Mesodermal cell (in vitro differentiated cells): ENCODE measurements around the gene ITPR1.
A peak's percentile ranks its signal among the peaks of the same experiment; 100 is the strongest.

ENCODE experiments used
- H3K27ac ChIP-seq: 2 replicates; pipeline ENCODE4 v1.7.0; 2013; ENCODE audit warnings: mild to moderate bottlenecking, low read depth, low read length, moderate library complexity; ENCODE audit not compliant: severe bottlenecking
- H3K36me3 ChIP-seq: 2 replicates; pipeline ENCODE4 v1.7.1; 2013; ENCODE audit warnings: mild to moderate bottlenecking, low read length, moderate library complexity; ENCODE audit not compliant: control insufficient read depth, insufficient read depth
- H3K4me1 ChIP-seq: one replicate; pipeline ENCODE4 v1.7.1; 2013; ENCODE audit warnings: mild to moderate bottlenecking, low read length; ENCODE audit not compliant: insufficient read depth, control insufficient read depth, poor library complexity, severe bottlenecking
- H3K4me3 ChIP-seq: 2 replicates; pipeline ENCODE4 v1.7.0; 2013; ENCODE audit warnings: low read length, control low read depth, mild to moderate bottlenecking; ENCODE audit not compliant: insufficient read depth, poor library complexity, severe bottlenecking; ENCODE audit errors: extremely low read depth
- H3K9me3 ChIP-seq: 2 replicates; pipeline ENCODE4 v1.7.1; 2013; ENCODE audit warnings: mild to moderate bottlenecking, low read length, moderate library complexity; ENCODE audit not compliant: control insufficient read depth
- WGBS, 2 experiments: methylation state at CpG; one replicate each; pipeline ENCODE4 v1.1.5; 2013; ENCODE audit warnings: missing lambda C conversion rate in 2 of 2; ENCODE audit not compliant: insufficient coverage in 2 of 2; 5-methylcytosine and 5-hydroxymethylcytosine counted together

Gene ITPR1

GRCh38 chr3:4709341-4709740 lies 216.2 kb downstream of the ITPR1 start:
- H3K27ac ChIP-seq = no peak overlapping the region
- WGBS, 2 experiments = 50% methylated on average over 1 of the region's 1 CpG
- H3K36me3 ChIP-seq = no peaks in the 10 kb centered on the region
- H3K9me3 ChIP-seq = no peaks in the 10 kb centered on the region
- H3K4me1 ChIP-seq = no peaks in the 10 kb centered on the region
- no peak overlapping the region for H3K4me3 ChIP-seq

GRCh38 chr3:4710191-4710590 lies 217.0 kb downstream of the ITPR1 start:
- Histone ChIP-seq H3K4me3 (no peak overlapping the region), H3K36me3 (no peaks in the 10 kb centered on the region), H3K27ac (no peak overlapping the region), H3K9me3 (no peaks in the 10 kb centered on the region), H3K4me1 (no peaks in the 10 kb centered on the region)
- WGBS, 2 experiments = 93 to 94% methylated on average over 15 to 16 of the region's 16 CpGs

GRCh38 chr3:4711680-4711992 lies 218.5 kb downstream of the ITPR1 start:
- H3K36me3 ChIP-seq = no peaks in the 10 kb centered on the region
- WGBS, 2 experiments = no CpG with 5 or more reads among the region's 1 CpG
- no peak overlapping the region for H3K4me3 ChIP-seq
- no peaks in the 10 kb centered on the region for H3K4me1 ChIP-seq
- no peaks in the 10 kb centered on the region for H3K9me3 ChIP-seq
- H3K27ac ChIP-seq = no peak overlapping the region

- H3K9me3 ChIP-seq = no peaks in the 10 kb centered on the region
- H3K36me3 ChIP-seq = no peaks in the 10 kb centered on the region
- peaks cover 4% of the 10 kb centered on the region for H3K4me1 ChIP-seq
- H3K4me3 ChIP-seq = no peak overlapping the region
- H3K27ac ChIP-seq = no peak overlapping the region
- WGBS, 2 experiments = 84 to 91% methylated on average over 4 to 5 of the region's 7 CpGs
Measured at GRCh38 chr3:4712109-4712508, 219.0 kb downstream of the ITPR1 start.

- H3K4me3 ChIP-seq = no peak overlapping the region
- H3K9me3 ChIP-seq = no peaks in the 10 kb centered on the region
- WGBS, 2 experiments = 79 to 100% methylated on average over 3 to 7 of the region's 7 CpGs
- H3K4me1 ChIP-seq = peaks cover 11% of the 10 kb centered on the region
- no peak overlapping the region for H3K27ac ChIP-seq
- no peaks in the 10 kb centered on the region for H3K36me3 ChIP-seq
Measured at GRCh38 chr3:4714045-4714444, 220.9 kb downstream of the ITPR1 start.

GRCh38 chr3:4716266-4716665 lies 223.1 kb downstream of the ITPR1 start:
- Histone ChIP-seq H3K4me3 (no peak overlapping the region), H3K9me3 (no peaks in the 10 kb centered on the region), H3K27ac (no peak overlapping the region), H3K36me3 (no peaks in the 10 kb centered on the region), H3K4me1 (peaks cover 23% of the 10 kb centered on the region)
- WGBS, 2 experiments = no CpG with 5 or more reads among the region's 1 CpG

GRCh38 chr3:4716706-4717362 lies 223.7 kb downstream of the ITPR1 start:
- Histone ChIP-seq H3K9me3 (no peaks in the 10 kb centered on the region), H3K27ac (peak overlapping the region; percentile 1), H3K4me3 (no peak overlapping the region), H3K4me1 (peaks cover 29% of the 10 kb centered on the region), H3K36me3 (no peaks in the 10 kb centered on the region)
- WGBS, 2 experiments = 91 to 94% methylated on average over 11 to 12 of the region's 14 CpGs

- WGBS, 2 experiments = 83 to 88% methylated on average over 1 to 2 of the region's 5 CpGs
- no peaks in the 10 kb centered on the region for H3K36me3 ChIP-seq
- H3K27ac ChIP-seq = peak overlapping the region; percentile 1
- peaks cover 29% of the 10 kb centered on the region for H3K4me1 ChIP-seq
- H3K9me3 ChIP-seq = no peaks in the 10 kb centered on the region
- no peak overlapping the region for H3K4me3 ChIP-seq
Measured at GRCh38 chr3:4717363-4717740, 224.2 kb downstream of the ITPR1 start.

- Histone ChIP-seq H3K9me3 (no peaks in the 10 kb centered on the region), H3K36me3 (no peaks in the 10 kb centered on the region), H3K4me3 (no peak overlapping the region), H3K4me1 (peaks cover 32% of the 10 kb centered on the region), H3K27ac (no peak overlapping the region)
- WGBS, 2 experiments = 87 to 89% methylated on average over 1 to 3 of the region's 4 CpGs
Measured at GRCh38 chr3:4718179-4718736, 225.1 kb downstream of the ITPR1 start.

- no peaks in the 10 kb centered on the region for H3K9me3 ChIP-seq
- H3K4me1 ChIP-seq = peaks cover 32% of the 10 kb centered on the region
- H3K4me3 ChIP-seq = no peak overlapping the region
- no peak overlapping the region for H3K27ac ChIP-seq
- WGBS, 2 experiments = 87 to 96% methylated on average over 5 to 8 of the region's 8 CpGs
- H3K36me3 ChIP-seq = no peaks in the 10 kb centered on the region
Measured at GRCh38 chr3:4719046-4719501, 225.9 kb downstream of the ITPR1 start.

- peaks cover 32% of the 10 kb centered on the region for H3K4me1 ChIP-seq
- no peaks in the 10 kb centered on the region for H3K9me3 ChIP-seq
- 43 to 59% methylated on average over 7 to 12 of the region's 12 CpGs for WGBS, 2 experiments
- H3K36me3 ChIP-seq = no peaks in the 10 kb centered on the region
- H3K4me3 ChIP-seq = no peak overlapping the region
- no peak overlapping the region for H3K27ac ChIP-seq
Measured at GRCh38 chr3:4720316-4721075, 227.3 kb downstream of the ITPR1 start.
